Tibial artery (tissue), 4 donors: Measurements from ENCODE around the gene RASSF1.

Experiments used
- DNase-seq, 2 donors: peaks; one replicate each; pipeline ENCODE4 v3.0.0-alpha.2; 2019
- H3K27ac ChIP-seq, 2 donors: fragments of 200-600 bp; sonication (generic) in 1 of 2; 1 replicate in 1 of 2; 2 replicates in 1 of 2; pipeline ENCODE4 v1.5.1; 2018 to 2019; ENCODE audit warnings: mild to moderate bottlenecking in 1 of 2
- H3K27me3 ChIP-seq, 2 donors: fragments of 200-600 bp; sonication (generic) in 1 of 2; one replicate each; pipeline versions ENCODE4 v1.5.1 to v1.6.0; 2016 to 2019
- H3K36me3 ChIP-seq, 3 donors: fragments of 200-600 bp; sonication (generic) in 2 of 3; one replicate each; pipeline ENCODE4 v1.5.1; 2016 to 2019; ENCODE audit warnings: mild to moderate bottlenecking in 2 of 3
- H3K4me1 ChIP-seq, 4 donors: fragments of 200-600 bp; sonication (generic) in 2 of 4; 1 replicate in 3 of 4; 2 replicates in 1 of 4; pipeline ENCODE4 v1.5.1; 2016 to 2019
- H3K4me3 ChIP-seq, 2 donors: fragments of 200-600 bp; sonication (generic) in 1 of 2; 1 replicate in 1 of 2; 2 replicates in 1 of 2; pipeline ENCODE4 v1.5.1; 2018 to 2019; ENCODE audit warnings: mild to moderate bottlenecking in 2 of 2
- H3K9me3 ChIP-seq, 3 donors: fragments of 200-600 bp; sonication (generic) in 1 of 3; one replicate each; pipeline ENCODE4 v1.5.1; 2016 to 2019
- CTCF ChIP-seq, 2 experiments: fragments of 200-600 bp in 1 of 2; fragments of 450-650 bp in 1 of 2; IDR thresholded peaks; one replicate each; pipeline ENCODE4 v1.5.1; 2017 to 2019; ENCODE audit warnings: antibody characterized with exemption in 2 of 2, mild to moderate bottlenecking in 1 of 2, moderate library complexity in 1 of 2
- intact Hi-C: fragments of 100-400 bp; cut with DNase I; formaldehyde crosslinking; loops from one replicate; pipeline ENCODE4 v1.15.0; 2023; ENCODE audit warnings: low total_unique reads

RASSF1 gene

DNA sequence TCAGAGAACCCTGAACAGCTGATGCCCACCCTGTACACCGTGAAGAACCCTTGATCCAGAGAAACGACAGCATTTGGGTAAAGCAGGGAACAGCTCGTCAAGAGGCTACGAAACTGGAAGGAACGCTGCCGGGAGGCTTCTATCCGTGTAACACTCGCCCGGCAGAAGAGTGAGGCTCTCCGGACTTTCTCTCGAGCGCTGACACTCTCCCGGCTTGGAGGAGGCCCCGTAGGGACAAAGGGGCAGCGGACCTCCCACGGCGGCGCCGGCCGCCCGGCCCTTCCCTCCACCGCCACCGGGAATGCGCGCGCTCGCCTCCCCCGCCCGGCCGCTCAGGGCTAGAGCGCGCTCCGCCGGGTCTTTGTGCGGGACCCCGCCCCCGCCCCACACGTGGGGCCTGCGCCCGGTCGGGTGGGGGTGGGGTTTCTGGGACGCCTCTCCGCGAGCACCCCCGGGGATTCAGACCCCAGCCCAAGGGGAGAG is 19.7 kb downstream of the RASSF1 start:
- TF ChIP-seq CTCF (IDR thresholded peaks at IDR 0.05), result peak in 1 of 2 experiments; percentile 5
- intact Hi-C loops, result loop anchor here (2.0 kb wide), 1 partner anchor 20 kb away; no protein-coding TSS in a partner anchor

DNA sequence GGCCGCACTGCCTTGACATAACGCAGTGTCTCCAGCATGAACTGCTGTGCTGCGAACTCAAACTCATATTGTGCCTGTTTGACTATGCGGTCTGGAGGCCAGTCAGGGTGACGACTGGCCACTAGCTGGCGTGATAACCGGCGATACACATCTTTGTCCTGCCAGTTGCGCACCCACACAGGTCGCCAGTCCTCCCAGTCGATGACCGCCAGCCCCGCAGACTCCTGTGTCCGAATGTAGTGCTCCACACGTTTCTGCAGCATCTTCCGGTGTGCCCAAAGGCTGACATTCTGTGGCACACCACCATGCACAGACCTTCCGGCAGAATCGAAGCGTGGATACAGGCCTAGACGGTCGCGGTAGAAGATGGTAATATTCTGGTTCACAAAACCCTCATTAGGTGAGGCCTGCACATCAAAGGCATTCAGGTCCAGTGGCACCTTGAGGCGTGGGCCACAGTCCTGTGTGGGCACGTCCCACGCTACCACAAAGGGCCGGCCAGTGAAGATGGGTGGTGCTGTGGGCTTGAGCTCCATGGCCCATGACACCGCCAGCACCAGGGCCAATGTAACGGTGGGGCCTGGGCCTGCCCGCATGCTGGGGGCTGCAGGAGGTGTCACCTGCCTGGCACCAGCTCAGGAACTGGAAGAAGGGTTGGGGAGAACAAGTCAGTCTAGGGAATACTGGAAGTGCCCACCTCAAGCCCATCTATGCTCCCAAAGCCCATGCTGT is 20.6 kb downstream of the RASSF1 start:
- peaks cover 0 to 25% (median 20%) of the 10 kb centered on the region in 3 donors for H3K36me3 ChIP-seq
- H3K27me3 ChIP-seq, result no peaks in the 10 kb centered on the region
- H3K27ac ChIP-seq, result peak overlapping the region; percentile 93
- no peaks in the 10 kb centered on the region for H3K9me3 ChIP-seq
- H3K4me1 ChIP-seq, result peaks cover 0 to 62% (median 30%) of the 10 kb centered on the region in 4 donors
- no peak for DNase-seq
- intact Hi-C loops, result loop anchor here (2.0 kb wide), 1 partner anchor 19 kb away; no protein-coding TSS in a partner anchor
- no peak for TF ChIP-seq CTCF (IDR thresholded peaks at IDR 0.05)
- peak overlapping the region; percentile 70 to 89 for H3K4me3 ChIP-seq

More for the DNA sequence above, 19.7 kb downstream of the RASSF1 start:
- peak overlapping the region; percentile 70 to 89 for H3K4me3 ChIP-seq
- no peaks in the 10 kb centered on the region for H3K9me3 ChIP-seq
- H3K27ac ChIP-seq, result peak overlapping the region; percentile 93
- H3K4me1 ChIP-seq, result peaks cover 0 to 63% (median 30%) of the 10 kb centered on the region in 4 donors
- H3K36me3 ChIP-seq, result peaks cover 6 to 29% (median 26%) of the 10 kb centered on the region in 3 donors
- no peaks in the 10 kb centered on the region for H3K27me3 ChIP-seq
- peak; percentile 71 to 87 for DNase-seq

DNA sequence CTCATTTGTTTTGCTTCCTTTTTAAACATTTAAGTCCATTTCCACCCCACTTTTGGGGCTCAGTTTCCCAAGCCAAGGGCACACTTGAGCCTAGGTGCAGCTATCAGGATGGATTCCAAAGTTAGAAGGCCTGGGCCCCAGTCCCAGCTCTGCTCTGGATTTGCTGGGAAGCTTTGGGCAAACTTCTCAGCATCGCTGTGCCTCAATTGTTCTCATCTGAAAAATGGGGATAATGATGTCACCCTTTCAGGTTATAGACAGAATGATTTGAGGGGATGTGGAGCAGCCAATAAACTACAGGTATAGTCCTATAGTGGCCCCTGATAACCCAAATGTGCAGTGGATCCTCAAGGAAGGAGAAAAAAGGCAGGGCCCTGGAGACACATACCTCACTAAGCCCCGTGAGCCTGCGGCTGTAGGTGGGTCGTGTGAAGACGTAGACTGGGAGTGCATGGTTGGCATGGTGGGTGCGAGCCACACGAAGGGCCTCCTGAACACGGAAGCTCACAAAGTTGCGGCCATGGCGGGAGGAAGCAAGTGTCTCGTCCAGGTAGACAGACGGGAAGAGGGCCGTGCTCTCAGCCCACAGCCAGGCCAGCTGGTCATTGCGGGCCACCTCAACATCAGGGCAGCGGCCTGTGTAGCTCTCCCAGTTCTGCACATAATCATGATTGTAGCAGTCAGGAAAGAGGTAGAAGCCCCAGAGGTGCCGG is 21.3 kb downstream of the RASSF1 start:
- intact Hi-C loops, result no loop called here
- Histone ChIP-seq H3K27ac (no peak overlapping the region), H3K4me3 (peak overlapping the region; percentile 70 to 89), H3K9me3 (no peaks in the 10 kb centered on the region), H3K27me3 (no peaks in the 10 kb centered on the region), H3K4me1 (peaks cover 0 to 58% (median 30%) of the 10 kb centered on the region in 4 donors), H3K36me3 (peaks cover 0 to 24% (median 18%) of the 10 kb centered on the region in 3 donors)
- DNase-seq, result no peak
- TF ChIP-seq CTCF (IDR thresholded peaks at IDR 0.05), result no peak

DNA sequence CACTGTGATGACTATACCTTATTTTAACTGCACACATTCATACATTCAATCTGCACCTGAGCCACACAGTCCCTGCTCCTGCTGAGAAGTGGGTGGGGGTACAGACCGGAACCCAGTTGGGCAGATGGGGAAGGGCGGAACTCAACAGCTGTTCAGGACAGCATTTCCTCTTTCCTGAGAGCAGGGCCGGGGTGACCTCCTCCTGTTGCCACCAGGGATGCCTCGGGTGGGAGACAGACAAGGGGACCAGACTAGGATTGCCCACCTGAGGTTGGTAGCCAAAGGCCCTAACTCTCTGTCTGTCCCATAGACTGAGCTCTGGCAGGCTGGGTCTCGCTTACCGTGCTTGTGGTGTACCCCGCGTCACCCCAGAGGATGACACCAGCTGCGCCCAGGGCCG is 22.0 kb downstream of the RASSF1 start:
- Histone ChIP-seq H3K4me3 (peak overlapping the region in 1 of 2 donors; percentile 17), H3K36me3 (peaks cover 0 to 24% (median 18%) of the 10 kb centered on the region in 3 donors), H3K9me3 (no peaks in the 10 kb centered on the region), H3K27me3 (no peaks in the 10 kb centered on the region), H3K4me1 (peaks cover 0 to 57% (median 30%) of the 10 kb centered on the region in 4 donors), H3K27ac (no peak overlapping the region)
- DNase-seq, result no peak
- no peak for TF ChIP-seq CTCF (IDR thresholded peaks at IDR 0.05)
- intact Hi-C loops, result no loop called here

- no peak for DNase-seq
- TF ChIP-seq CTCF (IDR thresholded peaks at IDR 0.05), result no peak
- intact Hi-C loops, result no loop called here
- H3K27me3 ChIP-seq, result no peaks in the 10 kb centered on the region
- no peaks in the 10 kb centered on the region for H3K9me3 ChIP-seq
- H3K27ac ChIP-seq, result no peak overlapping the region
- peaks cover 0 to 24% (median 18%) of the 10 kb centered on the region in 3 donors for H3K36me3 ChIP-seq
- H3K4me3 ChIP-seq, result no peak overlapping the region
- H3K4me1 ChIP-seq, result peaks cover 0 to 57% (median 30%) of the 10 kb centered on the region in 4 donors
Observed at GRCh38 chr3:50318163-50318562, 22.5 kb downstream of the RASSF1 start.
